OCI-LY1 (cell line): Measurements from ENCODE around the gene WWC2.

ENCODE experiments used
- H2AFZ ChIP-seq: fragments of 200-600 bp; sonication (generic), shearing (Covaris generic); 2 replicates; pipeline ENCODE4 v1.6.0; 2014; ENCODE audit warnings: antibody characterized with exemption, mild to moderate bottlenecking, low read length
- H3F3A ChIP-seq: fragments of 200-600 bp; sonication (generic), shearing (Covaris generic); 2 replicates; pipeline ENCODE4 v1.6.0; 2014; ENCODE audit warnings: mild to moderate bottlenecking, antibody characterized with exemption, low read length, moderate library complexity; ENCODE audit not compliant: insufficient read depth
- H3K27ac ChIP-seq: fragments of 200-600 bp; sonication (generic); 2 replicates; pipeline ENCODE4 v1.5.1; 2014; ENCODE audit warnings: low read length, mixed run types, mild to moderate bottlenecking, low read depth; ENCODE audit not compliant: poor library complexity, severe bottlenecking
- H3K27me3 ChIP-seq: fragments of 200-600 bp; sonication (generic); 2 replicates; pipeline ENCODE4 v1.6.0; 2014; ENCODE audit warnings: antibody characterized with exemption, mild to moderate bottlenecking, low read length, moderate library complexity; ENCODE audit not compliant: insufficient read depth
- H3K36me3 ChIP-seq: fragments of 200-600 bp; sonication (generic); 2 replicates; pipeline ENCODE4 v1.6.1; 2014; ENCODE audit warnings: mild to moderate bottlenecking, antibody characterized with exemption, low read length, moderate library complexity, mixed read lengths; ENCODE audit not compliant: insufficient read depth
- H3K4me1 ChIP-seq: fragments of 200-600 bp; sonication (generic); 2 replicates; pipeline ENCODE4 v1.5.1; 2014; ENCODE audit warnings: mild to moderate bottlenecking, low read length, moderate library complexity; ENCODE audit not compliant: insufficient read depth, severe bottlenecking
- H3K4me2 ChIP-seq: fragments of 200-600 bp; sonication (generic), shearing (Covaris generic); 2 replicates; pipeline ENCODE4 v1.6.1; 2014; ENCODE audit warnings: low read length
- H3K4me3 ChIP-seq: fragments of 200-600 bp; sonication (generic); 2 replicates; pipeline ENCODE4 v1.5.1; 2014; ENCODE audit warnings: low read length, low read depth, mild to moderate bottlenecking, mixed read lengths; ENCODE audit not compliant: poor library complexity, severe bottlenecking
- H3K79me2 ChIP-seq: fragments of 200-600 bp; shearing (Covaris generic); 2 replicates; pipeline ENCODE4 v1.6.1; 2016; ENCODE audit warnings: mixed run types, low read length, mixed read lengths; ENCODE audit not compliant: insufficient read depth
- H3K9ac ChIP-seq: fragments of 200-600 bp; sonication (generic), shearing (Covaris generic); 2 replicates; pipeline ENCODE4 v1.6.1; 2014; ENCODE audit warnings: mild to moderate bottlenecking, low read length, mixed read lengths
- H3K9me2 ChIP-seq: fragments of 200-600 bp; sonication (generic), shearing (Covaris generic); 2 replicates; pipeline ENCODE4 v1.6.1; 2014; ENCODE audit warnings: low read depth, mild to moderate bottlenecking, low read length, mixed read lengths
- H3K9me3 ChIP-seq: fragments of 200-600 bp; shearing (Covaris generic); 2 replicates; pipeline ENCODE4 v1.6.1; 2014; ENCODE audit warnings: low read length, mixed read lengths
- H4K20me1 ChIP-seq: fragments of 200-600 bp; sonication (generic), shearing (Covaris generic); 2 replicates; pipeline ENCODE4 v1.6.0; 2016; ENCODE audit warnings: mild to moderate bottlenecking, low read length; ENCODE audit not compliant: insufficient read depth
- EZH2 ChIP-seq: fragments of 200-600 bp; sonication (generic), shearing (Covaris generic); IDR thresholded peaks from 2 replicates; pipeline ENCODE4 v1.8.0; 2017; ENCODE audit warnings: borderline replicate concordance, mixed run types, mild to moderate bottlenecking, antibody characterized with exemption, low read length, moderate library complexity, mixed read lengths
- TF ChIP-seq, protein P1 (sequence below): fragments of 200-600 bp; sonication (generic), shearing (Covaris generic); IDR thresholded peaks from 2 replicates; pipeline ENCODE4 v1.5.1; 2017; ENCODE audit warnings: mild to moderate bottlenecking, antibody characterized with exemption, low read length, moderate library complexity, mixed read lengths

WWC2 gene

DNA sequence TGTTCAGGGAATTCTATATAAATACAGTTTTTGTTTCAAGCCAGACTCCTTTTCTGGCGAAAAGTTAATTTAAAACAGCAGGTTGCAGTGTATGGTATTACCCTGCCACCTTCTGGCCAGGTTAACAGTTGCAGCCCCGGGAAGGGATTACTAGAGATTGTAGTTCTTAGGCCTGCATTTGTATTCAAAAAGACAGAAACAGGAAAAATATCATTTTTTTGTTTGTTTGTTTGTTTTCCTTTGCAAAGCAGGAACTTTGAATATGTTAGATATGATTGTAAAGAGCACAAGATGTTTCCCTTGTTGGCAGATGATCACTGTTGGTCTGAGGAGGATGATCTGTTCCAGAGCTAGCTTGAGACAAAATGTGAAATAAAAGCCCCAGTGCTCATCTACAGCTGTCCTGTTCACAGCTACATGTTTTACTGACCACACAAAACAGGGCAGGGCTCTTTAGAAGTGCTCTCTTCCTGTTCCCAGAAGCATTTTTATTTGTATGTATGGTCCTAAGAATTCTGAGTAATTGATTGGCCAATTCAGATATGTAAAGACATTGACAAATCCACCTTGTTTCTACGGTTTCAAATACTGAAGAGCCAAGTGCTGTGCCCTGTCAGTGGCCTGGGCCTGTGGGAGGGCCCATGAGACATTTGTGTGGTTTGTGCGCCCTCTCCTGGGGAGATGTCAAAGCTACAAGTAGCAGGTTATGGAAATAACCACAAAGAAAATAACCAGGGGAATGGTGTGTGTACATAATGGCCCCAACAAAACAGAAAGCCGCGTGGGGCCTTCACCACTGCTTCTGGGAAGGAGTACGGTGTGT, 163.1 kb downstream of the WWC2 start:
- Histone ChIP-seq H3K27me3 (no peaks in the 10 kb centered on the region), H3K9ac (no peak overlapping the region), H4K20me1 (no peaks in the 10 kb centered on the region), H3K4me2 (no peak overlapping the region), H3K4me1 (no peaks in the 10 kb centered on the region), H2AFZ (no peak overlapping the region), H3K9me2 (no peaks in the 10 kb centered on the region), H3K79me2 (no peaks in the 10 kb centered on the region), H3K9me3 (no peaks in the 10 kb centered on the region), H3K36me3 (no peaks in the 10 kb centered on the region), H3K4me3 (no peak overlapping the region), H3K27ac (no peak overlapping the region), H3F3A (no peaks in the 10 kb centered on the region)
- TF ChIP-seq EZH2: no peak
- TF ChIP-seq, protein P1, sequence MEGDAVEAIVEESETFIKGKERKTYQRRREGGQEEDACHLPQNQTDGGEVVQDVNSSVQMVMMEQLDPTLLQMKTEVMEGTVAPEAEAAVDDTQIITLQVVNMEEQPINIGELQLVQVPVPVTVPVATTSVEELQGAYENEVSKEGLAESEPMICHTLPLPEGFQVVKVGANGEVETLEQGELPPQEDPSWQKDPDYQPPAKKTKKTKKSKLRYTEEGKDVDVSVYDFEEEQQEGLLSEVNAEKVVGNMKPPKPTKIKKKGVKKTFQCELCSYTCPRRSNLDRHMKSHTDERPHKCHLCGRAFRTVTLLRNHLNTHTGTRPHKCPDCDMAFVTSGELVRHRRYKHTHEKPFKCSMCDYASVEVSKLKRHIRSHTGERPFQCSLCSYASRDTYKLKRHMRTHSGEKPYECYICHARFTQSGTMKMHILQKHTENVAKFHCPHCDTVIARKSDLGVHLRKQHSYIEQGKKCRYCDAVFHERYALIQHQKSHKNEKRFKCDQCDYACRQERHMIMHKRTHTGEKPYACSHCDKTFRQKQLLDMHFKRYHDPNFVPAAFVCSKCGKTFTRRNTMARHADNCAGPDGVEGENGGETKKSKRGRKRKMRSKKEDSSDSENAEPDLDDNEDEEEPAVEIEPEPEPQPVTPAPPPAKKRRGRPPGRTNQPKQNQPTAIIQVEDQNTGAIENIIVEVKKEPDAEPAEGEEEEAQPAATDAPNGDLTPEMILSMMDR: peak; percentile 70

DNA sequence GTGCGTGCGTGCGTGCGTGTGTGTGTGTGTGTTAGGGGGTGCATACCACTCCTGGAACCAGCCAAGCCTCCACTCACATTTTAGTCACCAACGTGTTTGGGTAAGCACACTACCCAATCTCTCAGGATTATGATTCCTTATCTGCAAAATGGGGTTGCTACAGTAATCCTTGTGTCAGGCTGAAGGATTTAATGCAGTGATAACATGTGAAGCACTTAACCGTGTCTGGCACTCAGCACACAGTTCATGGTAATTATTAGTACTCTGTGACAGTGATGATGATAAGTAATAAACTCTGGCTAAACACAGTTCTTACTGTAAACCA, 163.7 kb downstream of the WWC2 start:
- Histone ChIP-seq H3K79me2 (no peaks in the 10 kb centered on the region), H3K27me3 (no peaks in the 10 kb centered on the region), H3F3A (no peaks in the 10 kb centered on the region), H2AFZ (no peak overlapping the region), H3K36me3 (no peaks in the 10 kb centered on the region), H4K20me1 (no peaks in the 10 kb centered on the region), H3K9ac (no peak overlapping the region), H3K4me2 (no peak overlapping the region), H3K4me1 (no peaks in the 10 kb centered on the region), H3K27ac (no peak overlapping the region), H3K4me3 (no peak overlapping the region), H3K9me2 (no peaks in the 10 kb centered on the region), H3K9me3 (no peaks in the 10 kb centered on the region)
- TF ChIP-seq, protein P1: no peak
- no peak for TF ChIP-seq EZH2

DNA sequence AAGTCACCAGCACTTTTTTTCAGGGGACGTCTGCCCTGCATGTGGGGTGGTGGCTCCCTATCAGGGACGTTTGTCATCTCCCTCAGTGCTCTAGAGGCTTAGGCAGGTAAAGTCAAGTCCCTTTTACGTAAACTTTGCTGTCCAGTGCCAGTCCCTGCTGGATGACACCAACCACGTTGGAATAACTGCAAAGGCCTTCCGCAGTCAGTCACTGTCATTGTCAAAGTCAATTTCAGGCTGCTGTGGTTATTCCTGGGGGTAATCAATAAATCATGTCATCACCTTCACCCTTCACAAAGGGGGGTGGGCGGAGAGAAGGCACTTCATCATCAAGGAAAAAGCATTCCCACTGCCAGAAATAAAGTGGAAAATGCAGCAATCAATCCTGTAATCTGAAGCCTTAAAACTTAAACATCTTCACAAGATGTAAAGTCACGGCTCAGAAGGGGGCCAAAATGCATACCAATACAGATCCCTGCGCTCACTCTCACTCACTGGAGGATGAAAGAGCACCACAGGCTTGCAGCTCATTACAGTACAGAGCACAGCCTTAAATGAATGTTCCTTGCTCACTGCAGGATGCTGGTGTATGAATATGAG, 164.8 kb downstream of the WWC2 start:
- H3K9me3 ChIP-seq: no peaks in the 10 kb centered on the region
- H3F3A ChIP-seq: no peaks in the 10 kb centered on the region
- H3K27ac ChIP-seq: no peak overlapping the region
- H4K20me1 ChIP-seq: no peaks in the 10 kb centered on the region
- no peaks in the 10 kb centered on the region for H3K9me2 ChIP-seq
- H3K4me3 ChIP-seq: no peak overlapping the region
- no peaks in the 10 kb centered on the region for H3K27me3 ChIP-seq
- H3K4me1 ChIP-seq: no peaks in the 10 kb centered on the region
- H3K79me2 ChIP-seq: no peaks in the 10 kb centered on the region
- TF ChIP-seq, protein P1: no peak
- H2AFZ ChIP-seq: no peak overlapping the region
- no peak overlapping the region for H3K9ac ChIP-seq
- no peaks in the 10 kb centered on the region for H3K36me3 ChIP-seq
- H3K4me2 ChIP-seq: no peak overlapping the region
